Measurements from ENCODE around the gene NDUFA11.
A peak's percentile ranks its signal among the peaks of the same experiment; 100 is the strongest.
"Not testable (repeated sequence)": the region's sequence is repeated elsewhere in the genome, so short reads cannot be mapped to it uniquely, and the experiment has no call there.

The NDUFA11 gene

DNA sequence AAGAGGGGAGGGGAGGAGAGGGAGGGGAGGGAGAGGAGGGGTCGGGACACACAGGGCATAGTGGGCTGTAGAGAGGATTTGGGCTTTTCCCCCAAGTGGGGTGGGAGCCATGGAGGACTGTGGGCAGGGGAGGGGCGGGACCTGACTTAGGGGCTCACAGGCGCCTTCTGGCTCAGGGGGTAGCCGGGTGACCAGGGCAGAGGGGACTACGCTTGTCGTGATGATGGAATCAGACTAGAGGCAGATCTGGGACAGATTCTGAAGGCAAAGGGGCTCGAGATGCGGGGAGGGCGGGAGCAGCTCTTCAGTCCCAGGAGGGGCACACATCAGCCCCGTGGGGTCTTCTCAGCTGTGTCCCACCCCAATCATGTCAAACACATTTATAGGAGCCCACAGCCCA lies 13.5 kb downstream of the NDUFA11 start:
- DNase-seq (ENCODE audit: low spot score), result no peak

GRCh38 chr19:5889288-5889971 lies 14.2 kb downstream of the NDUFA11 start:
- DNase-seq (ENCODE audit: low spot score), result no peak

DNA sequence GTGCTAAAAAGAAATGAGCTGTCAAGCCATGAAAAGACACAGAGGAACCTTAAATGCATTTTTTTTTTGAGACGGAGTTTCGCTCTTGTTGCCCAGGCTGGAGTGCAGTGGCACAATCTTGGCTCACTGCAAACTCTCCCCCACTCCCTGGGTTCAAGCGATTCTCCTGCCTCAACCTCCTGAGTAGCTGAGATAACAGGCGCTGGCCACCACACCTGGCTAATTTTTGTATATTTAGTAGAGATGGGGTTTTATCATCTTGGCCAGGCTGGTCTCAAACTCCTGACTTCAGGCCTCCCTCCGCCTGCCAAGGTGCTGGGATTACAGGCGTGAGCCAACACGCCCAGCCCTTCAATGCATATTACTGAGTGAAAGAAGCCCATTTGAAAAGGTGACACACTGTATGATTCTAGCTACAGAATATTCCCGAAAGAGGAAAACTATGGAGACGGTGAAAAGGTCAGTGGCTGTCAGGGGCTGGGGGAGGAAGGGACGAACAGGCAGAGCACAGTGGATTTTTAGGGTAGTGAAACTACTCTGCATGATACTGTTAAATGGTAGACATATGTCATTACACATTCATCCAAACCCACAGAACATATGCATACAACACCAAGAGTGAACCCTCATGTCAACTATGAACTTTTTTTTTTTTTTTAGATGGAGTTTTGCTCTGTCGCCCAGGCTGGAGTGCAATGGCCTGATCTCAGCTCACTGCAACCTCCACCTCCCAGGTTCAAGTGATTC lies 19.4 kb downstream of the NDUFA11 start:
- peak; percentile 56 for DNase-seq (ENCODE audit: low spot score)

DNA sequence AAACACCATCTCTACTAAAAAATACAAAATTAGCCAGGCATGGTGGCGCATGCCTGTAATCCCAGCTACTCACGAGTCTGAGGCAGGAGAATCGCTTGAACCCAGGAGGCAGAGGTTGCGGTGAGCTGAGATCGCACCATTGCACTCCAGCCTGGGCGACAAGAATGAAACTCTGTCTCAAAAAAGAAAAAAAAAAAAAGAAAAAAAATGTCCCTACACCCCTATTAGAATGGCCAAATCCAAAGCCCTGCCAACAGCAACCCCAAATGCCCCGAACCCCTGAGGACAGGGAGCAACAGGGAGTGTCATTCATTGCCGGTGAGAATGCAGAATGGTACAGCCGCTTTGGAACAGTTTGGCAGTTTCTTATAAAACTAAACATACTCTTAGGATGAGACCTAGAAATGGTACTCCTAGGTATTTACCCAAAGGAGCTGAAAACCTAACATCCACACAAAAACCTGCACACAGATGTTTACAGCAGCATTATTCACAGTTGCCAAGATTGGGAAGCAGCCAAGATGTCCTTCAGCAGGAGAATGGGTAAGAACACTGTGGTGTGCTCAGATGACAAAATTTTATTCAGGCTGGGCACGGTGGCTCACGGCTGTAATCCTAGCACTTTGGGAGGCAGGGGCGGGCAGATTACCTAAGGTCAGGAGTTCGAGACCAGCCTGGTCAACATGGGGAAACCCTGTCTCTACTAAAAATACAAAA lies 20.3 kb downstream of the NDUFA11 start:
- not testable (repeated sequence) for DNase-seq (ENCODE audit: low spot score)

DNA sequence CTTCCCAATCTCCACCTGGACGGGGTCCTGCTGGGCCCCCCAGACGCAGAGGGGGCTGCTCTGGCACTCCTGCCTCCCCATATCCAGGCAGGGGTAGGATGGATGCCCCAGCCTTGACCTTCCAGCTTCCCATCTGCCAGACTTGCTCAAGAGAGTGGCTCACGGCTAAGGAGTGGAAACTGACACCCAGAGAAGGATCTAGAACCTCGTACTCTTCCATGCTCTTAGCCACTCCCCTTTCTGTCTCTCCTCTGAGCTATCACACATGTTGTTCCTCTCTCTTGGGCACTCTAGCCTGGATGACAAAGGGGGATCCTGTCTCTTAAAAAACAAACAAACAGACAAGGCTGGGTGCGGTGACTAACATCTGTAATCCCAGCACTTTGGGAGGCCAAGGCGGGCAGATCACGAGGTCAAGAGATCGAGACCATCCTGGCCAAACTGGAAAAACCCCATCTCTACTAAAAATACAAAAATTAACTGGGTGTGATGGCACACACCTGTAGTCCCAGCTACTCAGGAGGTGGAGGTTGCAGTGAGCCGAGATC lies 21.1 kb downstream of the NDUFA11 start:
- DNase-seq (ENCODE audit: low spot score), result no peak

- DNase-seq (ENCODE audit: low spot score), result no peak
Measured at GRCh38 chr19:5881543-5882299, 21.9 kb downstream of the NDUFA11 start.

DNA sequence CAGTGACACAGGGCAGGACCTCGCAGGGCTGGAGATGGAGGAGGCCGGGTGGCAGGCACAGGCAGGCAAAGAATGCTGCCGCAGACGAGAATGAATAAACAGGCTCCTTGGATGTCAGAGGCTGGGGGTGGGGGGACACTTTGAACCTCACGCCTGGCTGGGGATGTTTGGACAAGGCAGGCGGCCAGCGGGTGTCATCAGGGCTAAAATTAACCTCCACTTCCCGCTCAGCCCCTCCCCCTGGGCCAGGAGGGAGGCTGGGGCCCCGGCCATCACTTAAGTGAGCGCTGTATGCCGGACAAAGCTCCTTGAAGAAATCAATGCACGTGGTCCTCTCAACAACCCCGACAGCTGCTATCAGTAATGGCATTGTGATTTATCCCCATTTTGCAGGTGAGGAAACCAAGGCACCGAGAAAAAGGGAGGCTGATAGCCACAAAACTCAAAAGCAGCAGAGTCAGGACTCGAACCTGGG lies 22.9 kb downstream of the NDUFA11 start:
- no peak for DNase-seq (ENCODE audit: low spot score)

- no peak for DNase-seq (ENCODE audit: low spot score)
Measured at GRCh38 chr19:5880196-5880595, 23.4 kb downstream of the NDUFA11 start.

GRCh38 chr19:5877882-5878281 lies 25.7 kb downstream of the NDUFA11 start:
- DNase-seq (ENCODE audit: low spot score), result no peak

- no peak for DNase-seq (ENCODE audit: low spot score)
Measured at GRCh38 chr19:5877427-5877826, 26.2 kb downstream of the NDUFA11 start.

DNA sequence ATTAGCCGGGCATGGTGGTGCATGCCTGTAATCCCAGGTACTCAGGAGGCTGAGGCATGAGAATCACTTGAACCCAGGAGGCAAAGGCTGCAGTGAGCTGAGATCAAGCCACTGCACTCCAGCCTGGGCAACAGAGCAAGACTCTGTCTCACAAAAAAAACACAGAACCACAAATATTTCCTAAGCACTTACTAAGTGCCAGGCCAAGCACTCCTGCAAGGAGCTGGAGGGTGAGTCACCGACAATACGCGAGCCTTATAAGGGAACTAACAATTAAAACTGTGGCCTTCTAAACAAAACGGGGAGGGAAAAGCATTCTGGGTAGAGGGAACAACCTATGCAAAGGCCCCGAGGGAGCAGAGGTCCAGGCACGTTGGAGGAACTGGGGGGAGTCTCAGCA lies 29.1 kb downstream of the NDUFA11 start:
- not testable (repeated sequence) for DNase-seq (ENCODE audit: low spot score)

GRCh38 chr19:5873617-5874199 lies 29.9 kb downstream of the NDUFA11 start:
- DNase-seq (ENCODE audit: low spot score), result no peak

GRCh38 chr19:5870986-5871394 lies 32.6 kb downstream of the NDUFA11 start:
- DNase-seq (ENCODE audit: low spot score), result no peak

DNA sequence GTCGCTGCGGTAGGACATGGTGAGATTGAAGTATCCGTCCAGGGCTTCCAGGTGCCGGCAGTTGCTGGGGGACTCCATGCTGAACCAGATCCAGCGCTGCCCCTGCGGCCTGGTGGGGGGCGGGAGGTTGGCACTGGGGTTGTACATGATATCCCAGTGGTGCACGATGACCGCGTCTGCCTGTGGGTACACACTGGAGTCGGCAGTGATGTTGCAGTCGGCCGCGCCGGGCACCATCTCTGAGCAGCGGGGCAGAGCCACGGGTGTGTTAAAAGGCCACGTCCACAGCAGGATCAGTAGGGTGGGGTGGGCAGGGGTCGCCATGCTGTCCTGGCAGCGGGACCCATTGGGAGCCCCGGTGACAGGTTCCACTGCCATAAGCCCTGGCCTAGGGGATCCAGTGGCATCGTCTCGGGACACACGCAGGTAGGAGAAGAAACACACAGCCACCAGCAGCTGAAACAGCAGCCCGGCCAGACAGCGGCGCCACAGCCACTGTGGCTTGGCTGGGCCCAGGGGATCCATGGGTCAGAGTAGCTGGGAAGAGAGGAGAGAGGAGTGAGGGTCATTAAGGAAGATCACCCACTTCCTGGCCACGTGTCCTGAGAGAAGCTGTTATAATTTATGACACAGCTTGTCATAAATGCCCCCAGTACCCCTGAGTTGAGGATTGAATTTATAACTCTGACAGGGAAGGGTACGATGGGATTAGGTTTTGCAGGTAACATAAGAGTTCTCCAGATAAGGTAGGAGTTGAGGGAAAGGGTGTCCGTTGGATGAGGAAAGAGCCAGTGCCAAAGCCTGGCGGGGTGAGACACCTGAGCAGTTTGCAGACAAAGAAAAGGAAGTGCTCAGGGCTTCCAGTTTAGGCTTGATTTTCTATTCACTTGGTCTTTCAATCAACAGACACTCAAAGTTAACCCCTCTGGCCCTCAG lies 36.1 kb downstream of the NDUFA11 start:
- DNase-seq (ENCODE audit: low spot score), result no peak

DNA sequence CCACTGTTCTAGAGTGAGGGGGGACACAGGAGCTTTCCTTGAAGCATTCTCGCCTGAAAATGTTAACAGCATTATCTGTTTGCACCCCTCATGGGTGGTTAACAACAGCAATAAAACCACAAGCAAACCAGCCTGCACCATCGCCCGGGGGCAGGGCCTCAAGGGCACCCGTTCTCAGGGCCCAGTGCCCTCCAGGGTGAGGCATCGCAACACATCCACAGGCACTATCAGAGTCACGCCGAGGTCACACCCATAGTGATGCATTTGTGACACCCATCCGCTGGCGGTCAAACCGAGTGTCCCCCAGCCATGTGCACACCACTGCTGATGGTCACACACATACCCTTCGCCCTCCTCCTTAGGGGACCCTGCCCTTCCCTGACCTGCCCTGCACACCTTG lies 37.8 kb downstream of the NDUFA11 start:
- no peak for DNase-seq (ENCODE audit: low spot score)

DNA sequence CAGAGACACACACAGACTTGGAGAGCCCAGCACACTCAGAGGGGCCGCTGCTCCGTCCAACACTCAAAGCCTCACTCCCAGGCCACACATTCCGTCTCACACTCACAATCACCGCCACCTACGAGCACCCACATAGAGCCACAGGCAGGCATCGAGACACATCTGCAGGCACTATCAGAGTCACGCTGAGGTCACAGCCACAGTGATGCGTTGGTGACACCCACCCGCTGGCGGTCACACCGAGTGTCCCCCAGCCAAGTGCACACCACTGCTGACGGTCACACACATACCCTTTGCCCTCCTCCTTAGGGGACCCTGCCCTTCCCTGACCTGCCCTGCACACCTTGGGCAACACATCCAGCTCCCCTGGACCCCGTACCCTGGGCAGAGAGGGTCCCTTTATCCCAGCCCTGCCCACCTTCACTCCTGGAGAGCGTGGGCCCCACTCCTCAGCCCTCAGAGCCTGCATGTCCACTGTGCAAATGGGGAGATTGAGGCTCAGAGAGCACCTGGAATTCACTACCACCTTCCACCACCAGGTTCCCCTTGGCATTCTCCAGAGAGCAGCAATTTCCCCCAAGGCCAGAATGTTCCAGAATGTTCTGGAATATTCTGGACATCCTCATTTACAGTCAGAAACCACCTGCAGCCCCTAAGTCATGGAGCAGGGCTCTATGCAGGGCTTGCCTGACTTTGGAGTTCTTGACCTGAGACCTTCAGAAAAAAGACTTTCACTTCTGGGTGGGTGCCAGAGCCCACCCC lies 38.7 kb downstream of the NDUFA11 start:
- DNase-seq (ENCODE audit: low spot score), result no peak

- DNase-seq (ENCODE audit: low spot score), result no peak
Measured at GRCh38 chr19:5864013-5864720, 39.4 kb downstream of the NDUFA11 start.

DNA sequence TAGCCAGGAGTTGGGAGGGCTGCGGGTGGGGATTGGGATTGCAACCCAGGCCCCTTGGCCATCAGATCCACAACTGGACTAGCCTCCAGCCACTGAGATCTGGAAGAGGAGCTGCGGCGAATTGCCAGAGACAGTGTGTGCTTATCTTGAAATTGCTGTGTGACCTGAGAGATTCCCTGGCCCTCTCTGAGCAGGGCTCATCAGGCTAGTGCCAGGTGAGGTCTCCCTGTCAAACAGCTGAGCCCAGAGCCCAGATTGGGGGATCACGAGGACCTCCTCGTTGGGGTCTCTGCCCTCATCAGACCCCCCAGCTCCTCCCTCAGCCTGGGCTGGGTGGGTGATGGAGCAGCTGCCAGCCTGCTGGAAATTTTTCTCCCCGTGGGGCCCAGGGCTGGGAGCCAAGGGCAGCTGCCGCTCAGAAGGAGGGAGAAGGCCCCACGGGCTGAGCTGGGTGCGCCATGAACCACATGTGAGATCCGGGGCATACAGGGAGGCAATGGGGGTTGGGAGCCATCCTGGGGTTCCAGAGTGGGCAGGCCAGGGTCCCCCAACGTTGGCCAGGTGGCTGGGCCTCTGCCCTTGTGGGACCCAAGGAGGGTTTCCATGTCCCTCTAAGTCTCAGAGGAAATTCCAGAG lies 40.4 kb downstream of the NDUFA11 start:
- DNase-seq (ENCODE audit: low spot score), result no peak

Measured in NAMALWA (cell line).